ENCODE measurements around the gene CDH13.

Gene CDH13

DNA sequence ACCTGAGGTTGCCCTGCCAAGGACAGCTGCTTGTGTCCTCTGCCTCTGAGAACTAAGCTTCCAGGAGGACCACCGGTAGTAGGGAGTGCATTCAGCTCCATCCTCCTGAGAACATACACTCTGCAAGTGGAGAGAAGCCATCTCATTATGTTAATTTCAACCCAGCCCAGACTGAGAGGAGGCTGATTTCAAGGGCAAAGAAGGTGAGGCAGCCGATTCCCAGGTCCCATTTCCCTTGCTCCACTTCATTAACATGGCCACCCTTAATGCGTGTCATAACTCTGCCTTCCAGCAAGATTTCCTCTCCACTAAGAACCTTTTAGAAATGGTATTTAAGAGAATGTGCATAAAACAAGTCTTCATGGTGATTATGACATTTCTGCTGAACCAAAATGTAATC lies 72.5 kb downstream of the CDH13 start:
- intact Hi-C loops (cut with DNase I; ENCODE audit: low total_unique reads) = no loop called here
- H3K4me3 ChIP-seq = no peak overlapping the region
- TF ChIP-seq, protein P1, sequence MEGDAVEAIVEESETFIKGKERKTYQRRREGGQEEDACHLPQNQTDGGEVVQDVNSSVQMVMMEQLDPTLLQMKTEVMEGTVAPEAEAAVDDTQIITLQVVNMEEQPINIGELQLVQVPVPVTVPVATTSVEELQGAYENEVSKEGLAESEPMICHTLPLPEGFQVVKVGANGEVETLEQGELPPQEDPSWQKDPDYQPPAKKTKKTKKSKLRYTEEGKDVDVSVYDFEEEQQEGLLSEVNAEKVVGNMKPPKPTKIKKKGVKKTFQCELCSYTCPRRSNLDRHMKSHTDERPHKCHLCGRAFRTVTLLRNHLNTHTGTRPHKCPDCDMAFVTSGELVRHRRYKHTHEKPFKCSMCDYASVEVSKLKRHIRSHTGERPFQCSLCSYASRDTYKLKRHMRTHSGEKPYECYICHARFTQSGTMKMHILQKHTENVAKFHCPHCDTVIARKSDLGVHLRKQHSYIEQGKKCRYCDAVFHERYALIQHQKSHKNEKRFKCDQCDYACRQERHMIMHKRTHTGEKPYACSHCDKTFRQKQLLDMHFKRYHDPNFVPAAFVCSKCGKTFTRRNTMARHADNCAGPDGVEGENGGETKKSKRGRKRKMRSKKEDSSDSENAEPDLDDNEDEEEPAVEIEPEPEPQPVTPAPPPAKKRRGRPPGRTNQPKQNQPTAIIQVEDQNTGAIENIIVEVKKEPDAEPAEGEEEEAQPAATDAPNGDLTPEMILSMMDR (IDR thresholded peaks at IDR 0.05) = no peak
- peak overlapping the region; percentile 70 for H3K27ac ChIP-seq
- no peak for DNase-seq
- H3K27me3 ChIP-seq = no peaks in the 10 kb centered on the region
- H3K9me3 ChIP-seq = no peaks in the 10 kb centered on the region
- H3K4me1 ChIP-seq = peaks cover 0 to 51% (median 34%) of the 10 kb centered on the region in 4 donors
- no peaks in the 10 kb centered on the region for H3K36me3 ChIP-seq

DNA sequence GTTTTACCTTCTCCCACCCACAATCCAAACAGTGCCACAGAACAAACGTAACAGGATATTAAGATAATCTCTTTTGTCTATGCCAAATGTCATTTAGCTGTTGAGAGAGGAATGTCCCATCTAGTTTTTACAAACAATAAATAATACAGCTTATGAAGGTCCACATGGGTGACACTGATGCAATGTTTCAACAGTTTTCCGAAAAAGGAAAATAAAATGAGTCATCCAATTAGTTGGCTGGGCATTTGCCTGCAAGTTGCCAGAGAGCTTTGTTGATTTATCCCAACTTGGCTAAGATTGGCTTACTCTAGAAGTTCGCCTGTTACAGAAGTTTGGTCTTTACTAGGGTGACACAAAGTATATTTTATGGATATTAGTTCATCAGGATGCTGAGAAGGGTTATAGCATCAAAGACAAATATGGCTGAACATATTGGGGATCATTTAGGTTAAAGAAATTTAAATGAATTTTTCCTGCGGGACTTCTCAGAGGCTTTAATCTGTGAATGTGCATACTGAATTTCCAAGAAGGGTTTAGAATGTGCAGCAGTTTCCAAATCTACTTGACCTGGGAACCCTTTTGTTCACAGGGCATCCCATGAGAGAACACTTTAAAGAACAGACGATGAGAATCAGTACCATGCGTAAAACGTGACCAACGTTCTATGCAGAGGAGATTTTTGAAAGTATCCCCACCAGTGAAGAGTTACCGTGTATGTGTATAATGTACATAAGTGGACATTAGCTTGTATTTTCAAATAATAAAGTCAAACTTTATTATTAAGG lies 73.1 kb downstream of the CDH13 start:
- Histone ChIP-seq H3K27ac (peak overlapping the region; percentile 70), H3K27me3 (no peaks in the 10 kb centered on the region), H3K4me3 (no peak overlapping the region), H3K36me3 (no peaks in the 10 kb centered on the region), H3K9me3 (no peaks in the 10 kb centered on the region), H3K4me1 (peaks cover 0 to 45% (median 34%) of the 10 kb centered on the region in 4 donors)
- peak; percentile 40 to 67 for DNase-seq
- intact Hi-C loops (cut with DNase I; ENCODE audit: low total_unique reads) = loop anchor here (5.0 kb wide), 1 partner anchor 73 kb away; the partner anchor contains the start of gene CDH13
- TF ChIP-seq, protein P1 (IDR thresholded peaks at IDR 0.05) = no peak

DNA sequence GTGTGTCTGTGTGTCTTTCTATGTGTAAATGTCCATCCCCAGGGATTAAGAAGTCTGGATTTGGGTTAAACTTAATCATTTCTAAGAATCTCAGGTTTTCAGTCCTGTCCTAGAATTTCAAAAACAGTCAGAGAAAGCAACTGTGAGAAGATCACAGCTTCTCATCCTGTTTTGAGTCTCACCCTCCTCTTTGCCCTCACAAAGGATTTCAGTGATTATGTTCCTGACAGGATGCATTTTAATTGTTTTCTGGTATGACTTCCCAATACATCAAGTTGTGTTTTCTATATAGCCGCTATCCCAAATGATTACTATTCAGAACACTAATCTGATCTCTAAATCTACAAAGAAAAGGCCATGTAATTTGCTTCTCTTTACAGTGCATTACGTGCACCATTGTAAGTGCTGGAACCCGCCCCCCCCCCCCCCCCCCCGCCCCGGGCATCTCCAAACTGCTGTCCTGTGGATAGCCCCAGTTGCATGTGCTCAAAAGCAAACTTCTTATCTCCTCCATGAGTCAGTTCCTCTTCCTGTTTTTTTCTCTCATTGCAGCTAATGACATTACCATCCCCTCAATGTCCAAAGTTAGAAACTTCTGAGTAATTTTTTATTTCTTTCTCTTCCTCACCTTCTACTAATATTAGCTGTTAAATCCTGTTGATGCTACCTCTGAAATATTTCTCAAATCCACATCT lies 73.9 kb downstream of the CDH13 start:
- intact Hi-C loops (cut with DNase I; ENCODE audit: low total_unique reads) = loop anchor here (5.0 kb wide), 1 partner anchor 73 kb away; the partner anchor contains the start of gene CDH13
- TF ChIP-seq, protein P1 (IDR thresholded peaks at IDR 0.05) = no peak
- Histone ChIP-seq H3K27me3 (no peaks in the 10 kb centered on the region), H3K27ac (peak overlapping the region; percentile 34 to 70), H3K4me3 (no peak overlapping the region), H3K9me3 (no peaks in the 10 kb centered on the region), H3K36me3 (no peaks in the 10 kb centered on the region), H3K4me1 (peaks cover 0 to 45% (median 34%) of the 10 kb centered on the region in 4 donors)
- no peak for DNase-seq

DNA sequence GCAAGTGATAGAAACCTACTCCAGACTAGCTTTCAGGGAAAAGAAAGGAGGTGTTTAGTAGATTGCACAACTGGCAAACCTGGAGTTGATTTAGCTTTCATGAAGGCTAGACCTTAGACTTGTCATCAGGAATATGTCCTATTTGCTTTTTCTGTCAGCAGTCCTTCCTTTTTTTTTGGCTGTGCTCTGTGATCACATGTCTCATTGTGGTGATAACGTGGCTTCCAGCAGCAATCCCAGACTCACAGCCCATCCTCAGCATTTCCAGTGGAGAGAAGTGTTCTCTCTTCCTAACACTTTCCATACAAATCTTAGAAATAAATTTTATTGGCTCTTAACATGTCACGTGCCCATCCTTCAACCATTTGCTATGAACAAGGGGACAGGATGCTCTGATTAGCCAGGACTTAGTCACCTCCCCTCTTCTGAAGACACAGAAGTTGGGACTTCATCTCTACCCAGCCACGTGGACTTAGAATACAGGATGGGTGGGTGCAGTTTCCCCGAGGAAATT lies 74.7 kb downstream of the CDH13 start:
- peak overlapping the region; percentile 5 to 34 for H3K27ac ChIP-seq
- intact Hi-C loops (cut with DNase I; ENCODE audit: low total_unique reads) = loop anchor here (5.0 kb wide), 1 partner anchor 74 kb away; the partner anchor contains the start of gene CDH13
- DNase-seq = no peak
- no peaks in the 10 kb centered on the region for H3K36me3 ChIP-seq
- no peak overlapping the region for H3K4me3 ChIP-seq
- TF ChIP-seq, protein P1 (IDR thresholded peaks at IDR 0.05) = no peak
- H3K4me1 ChIP-seq = peaks cover 0 to 45% (median 34%) of the 10 kb centered on the region in 4 donors
- H3K27me3 ChIP-seq = no peaks in the 10 kb centered on the region
- H3K9me3 ChIP-seq = no peaks in the 10 kb centered on the region

DNA sequence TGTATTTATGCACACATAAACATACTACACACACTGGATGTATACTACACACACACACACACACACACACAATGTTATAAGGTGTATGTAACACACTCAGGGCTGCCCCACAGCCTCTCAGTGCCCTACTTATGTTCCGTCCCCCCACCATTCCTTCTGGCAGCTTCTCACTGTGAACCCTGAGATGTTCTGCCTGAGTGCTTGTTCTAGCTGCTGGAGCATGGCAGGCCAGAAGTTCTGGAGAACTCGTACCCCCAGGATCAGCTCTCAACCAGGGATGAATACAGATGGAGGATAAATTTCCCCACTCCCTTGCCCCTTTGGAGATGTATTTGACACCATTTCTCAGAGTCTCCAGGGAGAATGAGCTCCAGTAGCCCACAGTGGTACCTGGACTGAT lies 76.4 kb downstream of the CDH13 start:
- no peaks in the 10 kb centered on the region for H3K27me3 ChIP-seq
- no peak overlapping the region for H3K27ac ChIP-seq
- H3K9me3 ChIP-seq = no peaks in the 10 kb centered on the region
- peaks cover 0 to 38% (median 34%) of the 10 kb centered on the region in 4 donors for H3K4me1 ChIP-seq
- H3K36me3 ChIP-seq = no peaks in the 10 kb centered on the region
- intact Hi-C loops (cut with DNase I; ENCODE audit: low total_unique reads) = loop anchor here (5.0 kb wide), 1 partner anchor 76 kb away; the partner anchor contains the start of gene CDH13
- TF ChIP-seq, protein P1 (IDR thresholded peaks at IDR 0.05) = no peak
- no peak overlapping the region for H3K4me3 ChIP-seq
- no peak for DNase-seq

Data from tibial artery (tissue), 4 donors.